AG04450 (cell line): Measurements from ENCODE around the gene CHD6. TPM values are rescaled to one million over a fixed set of nuclear protein-coding genes. Genes with fewer than 3 reads are reported as not detected.

Experiments used
- CTCF ChIA-PET: fragments of 300-600, 350-600 bp; formaldehyde crosslinking; extraction: SDS; loops from one replicate; lab custom pipeline; 2022; ENCODE audit warnings: antibody characterized with exemption, inconsistent platforms; lab: Charles Lee
- POLR2A ChIA-PET: fragments of 350-600 bp; formaldehyde crosslinking; extraction: SDS; loops from one replicate; lab custom pipeline; 2021; ENCODE audit warnings: antibody characterized with exemption, inconsistent platforms; lab: Yijun Ruan, JAX
- DNase-seq: peaks from one replicate; pipeline ENCODE4 v3.0.0-alpha.2; 2011; ENCODE audit warnings: low read depth, low spot score
- H3K27ac ChIP-seq: one replicate; pipeline ENCODE4 v1.5.1; 2012; ENCODE audit warnings: low read depth, low read length, control low read depth
- H3K27me3 ChIP-seq: one replicate; pipeline ENCODE4 v1.6.0; 2012; ENCODE audit warnings: low read length; ENCODE audit not compliant: control insufficient read depth, insufficient read depth
- H3K4me3 ChIP-seq: 2 replicates; pipeline ENCODE4 v1.5.1; 2011; ENCODE audit warnings: mild to moderate bottlenecking, low read depth, low read length, control low read depth
- H3K9me3 ChIP-seq: 2 replicates; pipeline ENCODE4 v1.5.1; 2012; ENCODE audit warnings: low read length; ENCODE audit not compliant: control insufficient read depth, insufficient read depth
- polyA plus RNA-seq: library from polyadenylated mRNA; depleted of rRNA; stranded (reverse); fragments of >200 nt; gene quantifications from 2 replicates; pipeline ENCODE4 v1.2.3, GENCODE V29; 2011
- TF ChIP-seq, protein P1 (sequence below): IDR thresholded peaks from 2 replicates; pipeline ENCODE4 v1.5.1; 2011; ENCODE audit warnings: low read depth, low read length, control low read depth, inconsistent platforms

The CHD6 gene
- polyA plus RNA-seq, 1 experiment, result 21.7 TPM

DNA sequence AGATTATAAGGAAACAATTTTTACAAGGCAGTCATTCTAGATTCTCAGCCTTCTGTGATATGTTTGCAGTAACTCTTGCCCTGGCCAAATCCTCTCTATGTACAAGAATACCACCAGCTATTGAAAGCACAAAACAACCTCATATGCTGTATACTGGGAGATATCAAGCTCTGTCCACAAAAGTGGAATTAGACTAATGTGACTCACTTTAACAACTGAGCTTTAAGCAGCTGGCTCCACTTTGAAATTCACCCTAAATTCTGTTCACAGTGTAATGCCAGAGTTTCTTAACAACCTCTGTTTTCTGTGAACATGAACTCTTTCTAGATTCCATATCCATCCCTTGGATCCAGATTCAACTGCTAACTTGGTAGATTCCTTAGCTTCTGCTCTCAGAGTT lies 47.6 kb downstream of the CHD6 start:
- CTCF ChIA-PET, result interaction anchor here (0.7 kb wide), 2 partner anchors 13 to 432 kb away, joined by 4 to 5 read pairs; no protein-coding TSS in a partner anchor
- TF ChIP-seq, protein P1, sequence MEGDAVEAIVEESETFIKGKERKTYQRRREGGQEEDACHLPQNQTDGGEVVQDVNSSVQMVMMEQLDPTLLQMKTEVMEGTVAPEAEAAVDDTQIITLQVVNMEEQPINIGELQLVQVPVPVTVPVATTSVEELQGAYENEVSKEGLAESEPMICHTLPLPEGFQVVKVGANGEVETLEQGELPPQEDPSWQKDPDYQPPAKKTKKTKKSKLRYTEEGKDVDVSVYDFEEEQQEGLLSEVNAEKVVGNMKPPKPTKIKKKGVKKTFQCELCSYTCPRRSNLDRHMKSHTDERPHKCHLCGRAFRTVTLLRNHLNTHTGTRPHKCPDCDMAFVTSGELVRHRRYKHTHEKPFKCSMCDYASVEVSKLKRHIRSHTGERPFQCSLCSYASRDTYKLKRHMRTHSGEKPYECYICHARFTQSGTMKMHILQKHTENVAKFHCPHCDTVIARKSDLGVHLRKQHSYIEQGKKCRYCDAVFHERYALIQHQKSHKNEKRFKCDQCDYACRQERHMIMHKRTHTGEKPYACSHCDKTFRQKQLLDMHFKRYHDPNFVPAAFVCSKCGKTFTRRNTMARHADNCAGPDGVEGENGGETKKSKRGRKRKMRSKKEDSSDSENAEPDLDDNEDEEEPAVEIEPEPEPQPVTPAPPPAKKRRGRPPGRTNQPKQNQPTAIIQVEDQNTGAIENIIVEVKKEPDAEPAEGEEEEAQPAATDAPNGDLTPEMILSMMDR, result no peak
- DNase-seq, result no peak
- Histone ChIP-seq H3K9me3 (no peaks in the 10 kb centered on the region; the same call in 1 of the 2 replicates), H3K4me3 (no peak overlapping the region), H3K27me3 (no peaks in the 10 kb centered on the region), H3K27ac (no peak overlapping the region)
- POLR2A ChIA-PET, result interaction anchor here (0.5 kb wide), 1 partner anchor 8 kb away, joined by 6 read pairs; no protein-coding TSS in a partner anchor

DNA sequence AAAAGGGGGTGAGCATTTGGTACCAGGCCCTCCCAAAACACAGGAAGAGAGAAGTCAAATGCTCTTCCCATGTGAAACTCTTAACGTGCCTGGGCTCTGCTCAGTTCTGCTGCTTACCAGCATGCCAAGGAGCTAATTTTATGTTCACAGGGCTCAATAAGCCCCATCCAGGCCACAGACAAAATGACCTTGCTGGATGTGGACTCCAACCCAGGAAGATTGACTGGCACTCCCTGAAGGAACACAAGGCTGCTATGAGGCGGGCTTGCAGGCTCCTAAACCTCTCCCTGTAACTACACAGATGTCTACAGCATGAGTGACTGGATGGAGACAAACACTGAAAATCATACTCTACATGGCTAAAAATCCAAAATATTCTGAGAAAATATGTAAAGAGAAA lies 50.6 kb downstream of the CHD6 start:
- no peaks in the 10 kb centered on the region for H3K9me3 ChIP-seq
- no peak for DNase-seq
- TF ChIP-seq, protein P1, result no peak
- no peak overlapping the region for H3K27ac ChIP-seq
- ChIA-PET POLR2A (no interaction called here), CTCF (interaction anchor here (0.6 kb wide), 1 partner anchor 13 kb away, joined by 3 read pairs; no protein-coding TSS in a partner anchor)
- no peaks in the 10 kb centered on the region for H3K27me3 ChIP-seq
- H3K4me3 ChIP-seq, result no peak overlapping the region

DNA sequence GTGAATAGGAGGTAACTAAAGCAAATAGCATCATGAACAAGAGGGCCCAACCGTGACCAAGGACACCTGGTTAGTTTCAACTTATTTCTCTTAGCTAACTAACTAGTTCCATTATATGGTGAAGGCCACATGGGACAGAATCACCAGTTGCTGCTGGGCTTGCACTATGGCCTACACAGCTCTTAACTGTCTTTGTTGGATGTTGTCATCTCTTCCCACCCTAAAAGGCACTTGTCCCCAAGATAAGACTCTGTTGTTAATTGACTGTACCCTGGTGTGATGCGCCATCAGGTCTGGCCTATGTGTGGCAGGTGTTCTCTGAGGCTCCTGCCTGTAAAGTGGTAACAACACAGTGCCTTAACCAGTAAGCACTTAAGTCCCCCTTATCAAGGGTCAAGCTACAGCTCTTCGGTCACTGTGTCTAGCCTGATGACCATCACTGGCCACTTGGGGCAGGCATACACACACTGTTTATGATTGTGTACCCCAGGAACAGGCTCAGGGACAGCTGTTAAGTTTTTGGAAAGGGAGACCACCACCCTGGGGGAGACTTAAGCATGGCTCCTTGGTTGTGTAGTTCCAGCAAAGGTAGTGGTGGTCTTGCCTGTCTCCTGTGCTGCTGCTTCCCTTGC lies 51.2 kb downstream of the CHD6 start:
- Histone ChIP-seq H3K9me3 (no peaks in the 10 kb centered on the region), H3K4me3 (no peak overlapping the region), H3K27ac (no peak overlapping the region), H3K27me3 (no peaks in the 10 kb centered on the region)
- DNase-seq, result no peak
- CTCF ChIA-PET, result interaction anchor here (0.6 kb wide), 1 partner anchor 13 kb away, joined by 3 read pairs; no protein-coding TSS in a partner anchor
- POLR2A ChIA-PET, result no interaction called here
- TF ChIP-seq, protein P1, result no peak

DNA sequence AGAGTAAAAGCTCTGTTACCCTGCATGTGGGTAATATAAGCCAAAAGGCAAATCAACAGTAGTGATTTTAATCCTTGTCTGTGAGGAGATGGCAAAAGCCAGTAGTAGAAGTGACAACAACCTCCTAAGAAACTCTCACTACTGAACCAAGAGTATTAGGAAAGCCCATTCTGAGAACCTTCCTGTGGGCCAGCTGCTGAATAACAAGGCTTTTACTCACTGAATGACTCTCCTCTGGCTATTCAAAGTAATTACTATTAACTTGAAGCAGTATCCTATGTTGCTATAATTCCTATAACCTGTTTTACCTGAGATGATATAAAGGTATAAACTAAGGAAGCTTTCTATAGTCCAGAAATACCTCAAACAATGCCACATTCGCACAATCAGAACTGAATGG lies 55.1 kb downstream of the CHD6 start:
- DNase-seq, result no peak
- no peaks in the 10 kb centered on the region for H3K27me3 ChIP-seq
- TF ChIP-seq, protein P1, result no peak
- no peak overlapping the region for H3K27ac ChIP-seq
- ChIA-PET POLR2A (no interaction called here), CTCF (interaction anchor here (1.2 kb wide), 1 partner anchor 18 kb away, joined by 3 read pairs; no protein-coding TSS in a partner anchor)
- no peaks in the 10 kb centered on the region for H3K9me3 ChIP-seq
- H3K4me3 ChIP-seq, result no peak overlapping the region

DNA sequence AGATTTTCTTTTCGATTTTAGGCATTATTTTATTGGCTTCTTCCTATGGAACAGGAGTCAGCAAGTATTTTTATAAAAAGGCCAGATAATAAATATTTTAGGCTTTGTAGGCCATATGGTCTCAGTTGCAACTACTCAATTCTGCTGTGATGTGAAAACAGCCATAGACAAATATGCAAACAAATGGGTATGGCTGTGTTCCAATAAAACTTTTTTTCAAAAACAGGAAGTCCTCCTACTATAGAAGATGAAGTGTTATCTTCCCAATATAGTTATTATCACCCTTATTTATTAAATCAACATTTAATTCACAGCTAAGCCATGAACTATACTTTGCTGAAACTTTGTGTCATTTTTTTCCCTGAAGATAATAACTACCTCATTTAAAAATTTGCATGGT lies 57.2 kb downstream of the CHD6 start:
- Histone ChIP-seq H3K4me3 (no peak overlapping the region), H3K9me3 (no peaks in the 10 kb centered on the region), H3K27ac (no peak overlapping the region), H3K27me3 (no peaks in the 10 kb centered on the region)
- DNase-seq, result no peak
- CTCF ChIA-PET, result no interaction called here
- POLR2A ChIA-PET, result interaction anchor here (0.6 kb wide), 2 partner anchors 75 to 138 kb away, joined by 3 to 5 read pairs; no protein-coding TSS in a partner anchor
- TF ChIP-seq, protein P1, result no peak
